ENCODE results near the gene TXNL1. TPM values are rescaled to one million over a fixed set of nuclear protein-coding genes. Genes with fewer than 3 reads are reported as not detected.

The TXNL1 gene
- total and polyA plus RNA-seq, 4 donors = 36.4 to 49.6 (median 44.4) TPM

GRCh38 chr18:56639104-56639381 is 651 bp upstream of the TXNL1 start:
- H3K4me3 ChIP-seq (ENCODE audit: low read length in 2 of 2) = peak overlapping the region; percentile 43 to 71
- no peaks in the 10 kb centered on the region for H3K27me3 ChIP-seq (ENCODE audit: control insufficient read depth in 1 of 2, insufficient read depth in 2 of 2, low read length in 1 of 2)
- 27 to 41% methylated on average over 6 of the region's 6 CpGs for WGBS, 2 donors
- no peak for DNase-seq
- H3K27ac ChIP-seq (ENCODE audit: low read depth in 1 of 2, low read length in 2 of 2) = peak overlapping the region; percentile 74 to 80
- intact Hi-C loops (cut with DNase I) = no loop called here
- no peaks in the 10 kb centered on the region for H3K36me3 ChIP-seq (ENCODE audit: control insufficient read depth in 1 of 2, insufficient read depth in 2 of 2, low read length in 1 of 2)
- H3K4me1 ChIP-seq (ENCODE audit: control insufficient read depth in 1 of 2, insufficient read depth in 2 of 2, low read length in 2 of 2) = peaks cover 0 to 3% of the 10 kb centered on the region in 2 donors
- ATAC-seq (ENCODE audit: low FRiP score) = no peak
- H3K9me3 ChIP-seq (ENCODE audit: control insufficient read depth, low read length) = no peaks in the 10 kb centered on the region

GRCh38 chr18:56637711-56638231 is 621 bp downstream of the TXNL1 start:
- intact Hi-C loops (cut with DNase I) = loop anchor here in 1 of 2 donors (1.0 kb wide), 1 partner anchor 14 kb away; the partner anchor contains the start of gene WDR7
- Histone ChIP-seq H3K36me3 (ENCODE audit: control insufficient read depth in 1 of 2, insufficient read depth in 2 of 2, low read length in 1 of 2) (no peaks in the 10 kb centered on the region), H3K27me3 (ENCODE audit: control insufficient read depth in 1 of 2, insufficient read depth in 2 of 2, low read length in 1 of 2) (no peaks in the 10 kb centered on the region), H3K27ac (ENCODE audit: low read depth in 1 of 2, low read length in 2 of 2) (peak overlapping the region; percentile 40 to 90), H3K9me3 (ENCODE audit: control insufficient read depth, low read length) (no peaks in the 10 kb centered on the region), H3K4me3 (ENCODE audit: low read length in 2 of 2) (peak overlapping the region; percentile 93 to 98), H3K4me1 (ENCODE audit: control insufficient read depth in 1 of 2, insufficient read depth in 2 of 2, low read length in 2 of 2) (peaks cover 0 to 3% of the 10 kb centered on the region in 2 donors)
- DNase-seq (peak in 1 of 2 donors; percentile 75), ATAC-seq (ENCODE audit: low FRiP score) (peak; percentile 9)
- 0% methylated on average over 18 of the region's 18 CpGs for WGBS, 2 donors

- DNase-seq (no peak), ATAC-seq (ENCODE audit: low FRiP score) (no peak)
- no peak overlapping the region for H3K27ac ChIP-seq (ENCODE audit: low read depth in 1 of 2, low read length in 2 of 2)
- no peaks in the 10 kb centered on the region for H3K36me3 ChIP-seq (ENCODE audit: control insufficient read depth in 1 of 2, insufficient read depth in 2 of 2, low read length in 1 of 2)
- intact Hi-C loops (cut with DNase I) = no loop called here
- H3K4me3 ChIP-seq (ENCODE audit: low read length in 2 of 2) = peak overlapping the region; percentile 93 to 98
- H3K27me3 ChIP-seq (ENCODE audit: control insufficient read depth in 1 of 2, insufficient read depth in 2 of 2, low read length in 1 of 2) = no peaks in the 10 kb centered on the region
- H3K9me3 ChIP-seq (ENCODE audit: control insufficient read depth, low read length) = no peaks in the 10 kb centered on the region
- peaks cover 0 to 3% of the 10 kb centered on the region in 2 donors for H3K4me1 ChIP-seq (ENCODE audit: control insufficient read depth in 1 of 2, insufficient read depth in 2 of 2, low read length in 2 of 2)
- 1 to 2% methylated on average over 8 of the region's 8 CpGs for WGBS, 2 donors
These were observed 1.2 kb downstream of the TXNL1 start for GRCh38 chr18:56637176-56637575.

- Histone ChIP-seq H3K9me3 (ENCODE audit: control insufficient read depth, low read length) (no peaks in the 10 kb centered on the region), H3K4me3 (ENCODE audit: low read length in 2 of 2) (no peak overlapping the region), H3K27me3 (ENCODE audit: control insufficient read depth in 1 of 2, insufficient read depth in 2 of 2, low read length in 1 of 2) (no peaks in the 10 kb centered on the region), H3K36me3 (ENCODE audit: control insufficient read depth in 1 of 2, insufficient read depth in 2 of 2, low read length in 1 of 2) (no peaks in the 10 kb centered on the region), H3K4me1 (ENCODE audit: control insufficient read depth in 1 of 2, insufficient read depth in 2 of 2, low read length in 2 of 2) (peaks cover 1 to 3% of the 10 kb centered on the region in 2 donors), H3K27ac (ENCODE audit: low read depth in 1 of 2, low read length in 2 of 2) (no peak overlapping the region)
- ATAC-seq (ENCODE audit: low FRiP score) = no peak
- 88 to 89% methylated on average over 5 of the region's 5 CpGs for WGBS, 2 donors
- DNase-seq = no peak
- intact Hi-C loops (cut with DNase I) = no loop called here
These were observed 3.4 kb downstream of the TXNL1 start for GRCh38 chr18:56635007-56635406.

- no peak for ATAC-seq (ENCODE audit: low FRiP score)
- Histone ChIP-seq H3K4me1 (ENCODE audit: control insufficient read depth in 1 of 2, insufficient read depth in 2 of 2, low read length in 2 of 2) (peaks cover 1 to 3% of the 10 kb centered on the region in 2 donors), H3K27ac (ENCODE audit: low read depth in 1 of 2, low read length in 2 of 2) (no peak overlapping the region), H3K4me3 (ENCODE audit: low read length in 2 of 2) (no peak overlapping the region), H3K36me3 (ENCODE audit: control insufficient read depth in 1 of 2, insufficient read depth in 2 of 2, low read length in 1 of 2) (no peaks in the 10 kb centered on the region), H3K9me3 (ENCODE audit: control insufficient read depth, low read length) (no peaks in the 10 kb centered on the region), H3K27me3 (ENCODE audit: control insufficient read depth in 1 of 2, insufficient read depth in 2 of 2, low read length in 1 of 2) (no peaks in the 10 kb centered on the region)
- no peak for DNase-seq
- 85 to 87% methylated on average over 7 of the region's 7 CpGs for WGBS, 2 donors
- intact Hi-C loops (cut with DNase I) = no loop called here
These were observed 6.0 kb downstream of the TXNL1 start for GRCh38 chr18:56632070-56633022.

- Histone ChIP-seq H3K4me1 (ENCODE audit: control insufficient read depth in 1 of 2, insufficient read depth in 2 of 2, low read length in 2 of 2) (peaks cover 0 to 1% of the 10 kb centered on the region in 2 donors), H3K4me3 (ENCODE audit: low read length in 2 of 2) (no peak overlapping the region), H3K27me3 (ENCODE audit: control insufficient read depth in 1 of 2, insufficient read depth in 2 of 2, low read length in 1 of 2) (no peaks in the 10 kb centered on the region), H3K27ac (ENCODE audit: low read depth in 1 of 2, low read length in 2 of 2) (no peak overlapping the region), H3K36me3 (ENCODE audit: control insufficient read depth in 1 of 2, insufficient read depth in 2 of 2, low read length in 1 of 2) (no peaks in the 10 kb centered on the region), H3K9me3 (ENCODE audit: control insufficient read depth, low read length) (no peaks in the 10 kb centered on the region)
- DNase-seq (no peak), ATAC-seq (ENCODE audit: low FRiP score) (no peak)
- intact Hi-C loops (cut with DNase I) = no loop called here
- WGBS, 2 donors = 72 to 80% methylated on average over 2 of the region's 2 CpGs
These were observed 10.4 kb downstream of the TXNL1 start for GRCh38 chr18:56627991-56628390.

- no peak for ATAC-seq (ENCODE audit: low FRiP score)
- intact Hi-C loops (cut with DNase I) = no loop called here
- DNase-seq = no peak
- Histone ChIP-seq H3K36me3 (ENCODE audit: control insufficient read depth in 1 of 2, insufficient read depth in 2 of 2, low read length in 1 of 2) (peaks cover 5% of the 10 kb centered on the region in 2 donors), H3K27me3 (ENCODE audit: control insufficient read depth in 1 of 2, insufficient read depth in 2 of 2, low read length in 1 of 2) (no peaks in the 10 kb centered on the region), H3K27ac (ENCODE audit: low read depth in 1 of 2, low read length in 2 of 2) (no peak overlapping the region), H3K4me1 (ENCODE audit: control insufficient read depth in 1 of 2, insufficient read depth in 2 of 2, low read length in 2 of 2) (no peaks in the 10 kb centered on the region), H3K9me3 (ENCODE audit: control insufficient read depth, low read length) (no peaks in the 10 kb centered on the region), H3K4me3 (ENCODE audit: low read length in 2 of 2) (no peak overlapping the region)
- WGBS, 2 donors = 78 to 87% methylated on average over 7 of the region's 7 CpGs
These were observed 22.5 kb downstream of the TXNL1 start for GRCh38 chr18:56615738-56616520.

GRCh38 chr18:56606618-56607017 is 31.8 kb downstream of the TXNL1 start:
- WGBS, 2 donors = 81 to 88% methylated on average over 2 of the region's 2 CpGs
- Histone ChIP-seq H3K27ac (ENCODE audit: low read depth in 1 of 2, low read length in 2 of 2) (no peak overlapping the region), H3K36me3 (ENCODE audit: control insufficient read depth in 1 of 2, insufficient read depth in 2 of 2, low read length in 1 of 2) (peaks cover 0 to 6% of the 10 kb centered on the region in 2 donors), H3K27me3 (ENCODE audit: control insufficient read depth in 1 of 2, insufficient read depth in 2 of 2, low read length in 1 of 2) (no peaks in the 10 kb centered on the region), H3K4me1 (ENCODE audit: control insufficient read depth in 1 of 2, insufficient read depth in 2 of 2, low read length in 2 of 2) (no peaks in the 10 kb centered on the region), H3K4me3 (ENCODE audit: low read length in 2 of 2) (no peak overlapping the region), H3K9me3 (ENCODE audit: control insufficient read depth, low read length) (no peaks in the 10 kb centered on the region)
- ATAC-seq (ENCODE audit: low FRiP score) = no peak
- intact Hi-C loops (cut with DNase I) = no loop called here
- DNase-seq = no peak
